GM18861 (cell line): ENCODE data around the gene CCDC187.

Experiments used
- ATAC-seq: cut with Tn5 transposase; IDR thresholded peaks from one replicate; pipeline ENCODE4 v1.9.1; 2021; ENCODE audit not compliant: unreplicated experiment

Gene CCDC187

DNA sequence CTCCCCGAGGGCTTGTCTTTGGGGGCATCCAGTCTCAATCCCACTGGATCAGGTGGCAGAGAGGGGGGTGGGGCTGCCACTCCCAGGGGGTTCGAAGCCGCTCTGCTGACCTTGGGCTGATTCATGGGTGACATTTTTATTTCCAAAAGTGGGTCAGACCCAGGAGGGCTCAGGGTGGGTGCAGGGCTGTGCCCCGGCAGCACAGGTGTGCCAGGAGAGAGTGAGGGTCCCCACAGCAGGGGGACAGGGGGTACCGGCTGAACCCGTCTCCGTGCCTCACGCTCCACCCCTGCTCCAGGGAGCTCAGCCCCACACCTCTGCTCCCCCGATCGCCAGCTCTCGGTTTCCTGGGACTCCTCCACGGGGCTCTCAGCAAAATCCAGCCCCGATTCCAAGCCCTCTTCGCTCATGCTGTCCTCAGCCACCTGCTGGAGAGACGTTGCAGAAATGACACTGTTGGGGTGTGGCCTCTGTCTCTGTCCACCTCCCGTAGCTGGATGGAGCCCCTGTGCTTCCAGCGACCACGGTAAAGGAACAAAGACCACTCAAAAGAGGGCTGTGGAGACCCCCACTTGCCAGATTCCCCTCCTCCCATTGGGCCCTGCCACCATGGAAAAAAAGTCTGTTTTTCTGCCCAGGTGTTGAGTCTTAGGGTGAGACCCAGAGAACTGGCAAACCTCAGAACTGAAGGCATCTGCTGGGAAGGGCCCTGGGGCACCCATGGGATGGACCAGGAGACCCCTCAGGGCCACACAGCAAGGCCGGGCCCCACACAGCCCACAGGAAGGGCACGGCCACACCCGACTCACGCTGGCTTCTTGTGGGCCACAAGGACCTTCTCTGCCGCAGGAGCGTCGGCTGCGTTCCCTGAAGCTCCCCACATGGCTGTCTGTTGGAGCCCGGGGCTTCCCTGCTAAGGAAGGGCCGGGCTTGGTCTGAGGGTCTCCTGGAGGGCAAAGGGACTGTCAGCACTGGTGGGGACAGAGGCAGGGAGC, 47.7 kb downstream of the CCDC187 start:
- no peak for ATAC-seq

GRCh38 chr9:136255166-136255538, 48.7 kb downstream of the CCDC187 start:
- no peak for ATAC-seq

DNA sequence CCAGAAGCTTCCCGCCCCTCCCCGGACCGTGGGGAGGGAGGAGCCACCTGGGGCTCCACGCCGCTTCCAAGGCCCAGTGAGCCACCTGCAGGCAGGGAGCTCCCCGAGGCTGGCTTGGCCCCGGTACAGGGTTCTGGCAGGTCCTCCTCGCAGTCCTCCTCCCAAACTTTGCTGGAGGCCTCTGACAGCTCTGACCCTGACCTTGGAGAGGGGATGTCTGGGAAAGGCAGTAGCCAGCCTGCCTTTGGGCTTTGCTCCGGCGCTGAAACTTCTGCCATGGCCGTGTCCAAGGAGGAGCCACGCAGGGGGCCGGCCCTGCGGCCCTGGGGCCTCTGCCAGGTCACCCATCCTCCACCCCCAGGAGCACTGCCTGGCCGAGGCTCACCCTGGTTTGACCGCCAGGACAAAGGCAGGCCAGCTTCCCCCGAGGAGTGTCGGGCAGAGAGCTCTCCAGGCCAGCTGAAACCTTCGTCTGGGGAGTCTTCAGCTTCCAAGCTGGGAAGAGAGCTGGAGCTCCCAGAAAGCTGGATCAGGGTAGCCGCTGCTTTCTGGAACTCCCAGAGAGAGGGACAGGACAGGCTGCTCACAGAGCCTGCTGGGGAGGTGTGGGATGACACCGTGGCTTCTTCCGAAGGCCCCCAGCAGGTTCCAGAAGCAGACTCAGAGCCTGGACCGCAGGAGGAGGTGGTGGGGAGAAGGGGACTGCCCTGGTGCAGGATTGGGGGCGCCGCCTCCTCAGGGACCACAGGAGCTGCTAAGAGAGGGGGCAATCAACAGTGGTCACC, 49.3 kb downstream of the CCDC187 start:
- ATAC-seq = no peak

- ATAC-seq = no peak
These were observed 50.4 kb downstream of the CCDC187 start for GRCh38 chr9:136253246-136254130.

DNA sequence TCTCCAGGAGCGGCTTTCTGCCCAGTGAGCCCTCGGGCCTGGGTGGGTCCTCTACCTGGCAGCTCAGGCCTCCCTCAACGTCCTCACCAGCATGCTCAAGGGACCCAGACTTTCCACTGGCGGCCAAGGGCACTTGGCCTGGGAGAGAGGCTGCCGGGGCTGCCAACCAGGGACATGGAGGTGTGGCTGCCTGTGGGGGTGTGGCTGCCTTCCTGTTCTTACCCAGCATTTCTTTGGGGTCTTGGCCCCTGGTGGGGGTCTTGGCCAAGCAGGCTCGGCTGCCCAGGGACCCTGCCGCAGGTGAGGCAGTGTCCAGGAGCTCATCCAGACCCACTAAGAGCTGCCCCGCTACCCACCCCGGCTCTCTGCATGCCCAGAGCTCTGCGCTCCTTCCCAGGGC, 51.0 kb downstream of the CCDC187 start:
- ATAC-seq = no peak

DNA sequence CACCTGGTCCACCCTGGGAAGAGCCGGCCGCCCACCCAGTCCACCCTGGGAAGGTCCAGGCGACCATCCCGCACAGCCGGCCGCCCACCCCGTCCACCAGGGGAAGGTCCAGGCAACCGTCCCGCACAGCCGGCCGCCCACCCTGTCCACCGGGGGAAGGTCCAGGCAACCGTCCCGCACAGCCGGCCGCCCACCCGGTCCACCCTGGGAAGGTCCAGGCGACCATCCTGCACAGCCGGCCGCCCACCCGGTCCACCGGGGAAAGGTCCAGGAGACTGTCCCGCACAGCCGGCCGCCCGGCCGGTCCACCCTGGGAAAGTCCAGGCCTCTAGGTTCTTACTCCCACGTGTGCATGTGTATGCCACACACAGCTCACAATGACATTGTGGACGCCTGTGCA, 51.6 kb downstream of the CCDC187 start:
- ATAC-seq = no peak

GRCh38 chr9:136251264-136252115, 52.4 kb downstream of the CCDC187 start:
- ATAC-seq = no peak

DNA sequence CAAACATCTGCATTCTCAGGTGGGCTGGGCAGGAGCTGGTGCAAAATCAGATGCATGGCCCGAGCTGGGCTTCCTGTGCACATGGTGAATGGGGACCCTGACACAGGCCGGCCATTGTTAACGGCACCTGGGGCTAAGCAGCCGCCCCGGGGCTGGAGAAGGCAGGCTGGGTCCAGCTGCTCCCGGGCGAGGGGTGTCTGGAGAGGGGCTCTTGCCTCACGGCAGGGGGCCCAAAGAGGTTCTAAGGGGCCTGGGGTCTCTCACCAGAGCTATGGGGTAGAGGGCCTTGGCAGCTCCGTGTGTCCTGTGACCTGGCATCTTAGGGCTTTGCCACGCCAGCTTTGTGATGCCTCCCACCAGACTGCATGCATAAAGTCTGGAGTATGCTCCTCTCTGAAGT, 53.2 kb downstream of the CCDC187 start:
- ATAC-seq = no peak

DNA sequence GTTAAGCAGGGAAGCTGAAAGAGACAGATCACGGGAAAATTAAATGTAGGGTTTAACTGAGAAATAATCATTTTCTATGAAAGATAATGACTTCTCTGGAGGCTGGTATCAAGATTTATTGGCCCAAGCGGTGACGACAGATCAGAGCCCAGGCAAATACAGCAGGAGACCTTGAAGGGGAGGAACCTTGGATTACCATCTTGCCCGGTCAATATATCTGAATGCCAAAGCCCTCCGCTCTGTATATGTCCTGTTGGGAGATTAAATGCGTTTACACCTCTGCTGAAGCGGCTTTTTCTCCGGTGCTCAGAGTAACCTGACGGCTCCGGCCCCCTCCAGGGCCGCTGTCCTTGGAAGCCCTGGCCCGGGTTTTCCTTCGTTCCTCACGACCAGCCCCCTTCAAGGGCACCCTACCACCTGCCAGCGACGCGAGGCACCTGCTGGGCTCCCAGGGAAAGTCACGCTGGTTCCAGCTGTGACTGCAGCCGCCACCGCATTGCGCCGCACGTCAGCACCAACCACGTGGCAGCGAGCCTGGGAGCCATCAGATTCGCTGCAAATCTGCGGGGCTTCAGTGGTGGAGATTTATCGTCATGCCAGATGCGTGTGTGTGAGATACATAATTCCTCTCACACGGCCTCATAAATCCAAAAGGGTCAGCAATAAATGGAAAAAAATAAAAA, 53.9 kb downstream of the CCDC187 start:
- ATAC-seq = no peak

DNA sequence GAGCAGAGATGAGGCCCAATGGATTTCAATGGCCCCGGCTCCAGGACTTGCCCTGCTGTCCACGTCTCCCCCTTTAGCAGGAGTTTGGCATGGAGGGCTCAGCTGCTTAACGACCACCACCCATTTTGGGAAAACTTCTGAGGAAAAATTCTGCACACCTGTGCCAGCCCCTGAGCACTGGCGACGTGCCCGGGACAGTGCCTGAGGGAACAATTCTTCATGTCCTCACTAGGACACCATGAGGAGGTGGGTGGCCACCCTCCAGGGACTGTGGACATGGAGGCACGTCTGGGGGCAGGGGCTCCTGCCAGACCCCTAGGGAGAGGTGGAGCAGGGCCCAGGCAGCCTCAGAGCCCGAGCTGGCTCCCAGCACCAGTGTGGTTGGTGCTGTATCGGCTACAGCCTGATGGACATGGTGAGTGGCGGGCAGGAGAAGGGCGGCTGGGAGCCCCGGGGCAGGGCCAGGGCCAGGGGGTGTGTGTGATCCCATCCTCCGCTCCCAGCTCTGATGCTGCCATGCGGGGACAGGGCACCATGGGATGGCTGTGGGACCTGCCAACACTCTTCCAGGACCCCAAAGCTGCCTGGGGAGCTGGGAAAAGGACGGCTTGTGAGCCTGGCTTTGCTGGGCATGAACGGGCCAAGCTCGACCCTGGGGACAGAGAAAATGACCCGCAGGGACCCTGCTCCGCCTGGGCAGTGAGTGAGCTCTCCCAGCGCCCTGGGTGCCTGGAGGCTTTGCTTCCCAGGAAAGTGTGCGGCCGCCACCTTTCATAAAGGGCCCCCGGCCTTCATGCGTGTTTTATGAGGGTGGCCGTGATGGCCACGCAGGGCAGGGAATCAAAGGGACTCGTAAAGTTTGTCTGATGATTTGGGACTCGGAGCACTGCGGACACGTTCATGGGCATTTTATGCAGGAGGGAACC, 54.7 kb downstream of the CCDC187 start:
- ATAC-seq = no peak

DNA sequence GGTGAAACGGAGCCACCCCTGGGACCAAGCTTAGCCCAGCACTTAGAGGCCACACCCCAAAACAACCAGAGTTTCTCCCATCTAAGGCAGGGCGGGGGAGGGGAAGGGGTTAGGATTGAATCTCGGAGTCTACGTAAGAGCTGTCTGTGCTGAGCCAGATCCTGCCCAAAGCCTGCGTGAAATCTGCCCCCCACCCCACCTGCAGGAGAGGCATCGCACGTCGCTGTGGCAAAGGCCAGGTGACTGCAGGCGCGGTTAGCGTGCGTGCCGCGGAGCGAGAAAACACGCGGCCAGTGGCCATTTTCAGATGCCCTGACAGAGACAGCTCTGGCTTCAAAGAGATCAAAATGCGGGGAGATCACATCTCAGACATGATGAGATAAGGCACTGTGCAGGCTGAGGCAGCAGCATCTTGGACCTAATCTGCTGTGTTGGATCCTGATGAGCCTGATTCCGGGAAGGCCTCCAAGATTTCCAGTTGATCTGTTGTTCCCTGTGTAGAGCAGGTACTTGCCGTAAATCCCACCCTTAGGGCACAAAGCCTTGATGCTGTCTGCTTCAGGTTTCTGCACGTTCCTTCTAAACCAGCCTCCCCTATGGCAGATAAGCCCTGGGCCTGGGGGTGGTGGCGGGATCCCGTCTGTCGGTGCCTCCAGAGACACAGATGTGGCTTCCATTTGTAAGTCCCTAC, 55.8 kb downstream of the CCDC187 start:
- ATAC-seq = no peak

- ATAC-seq = no peak
These were observed 56.4 kb downstream of the CCDC187 start for GRCh38 chr9:136247551-136247916.

DNA sequence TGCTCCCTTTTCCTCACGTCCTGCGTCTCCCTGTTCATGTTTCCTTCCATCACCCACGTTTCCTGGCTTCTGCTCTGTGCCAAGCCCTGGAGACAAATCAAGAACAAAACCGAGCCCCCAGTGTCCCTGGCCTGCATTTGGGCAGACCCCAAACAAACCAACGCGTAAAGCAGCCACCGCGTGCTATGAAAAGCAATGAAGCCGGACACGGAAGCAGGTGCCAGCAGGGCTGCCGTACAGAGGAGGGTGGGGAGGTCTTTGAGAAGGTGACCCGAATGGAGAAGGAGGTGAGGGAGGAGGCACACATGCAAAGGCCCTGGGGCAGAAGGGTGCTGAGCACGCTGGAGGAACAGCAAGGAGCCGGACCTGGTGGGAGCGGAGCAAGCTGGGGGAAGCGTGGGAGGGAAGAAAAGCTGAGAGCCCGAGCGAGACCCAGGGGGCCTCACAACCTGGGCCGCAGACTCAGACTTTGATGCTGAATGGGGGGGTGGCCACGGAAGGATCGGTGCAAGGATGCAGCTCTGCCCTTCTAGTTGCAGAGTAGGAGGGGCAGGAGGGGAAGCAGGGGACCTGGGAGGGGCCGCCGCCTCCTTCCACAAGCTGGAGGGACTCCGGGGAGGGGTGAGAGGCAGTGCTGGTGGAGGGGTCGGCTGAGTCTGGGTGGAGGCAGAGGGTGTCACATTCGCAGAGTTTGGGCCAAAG, 56.9 kb downstream of the CCDC187 start:
- ATAC-seq = no peak

DNA sequence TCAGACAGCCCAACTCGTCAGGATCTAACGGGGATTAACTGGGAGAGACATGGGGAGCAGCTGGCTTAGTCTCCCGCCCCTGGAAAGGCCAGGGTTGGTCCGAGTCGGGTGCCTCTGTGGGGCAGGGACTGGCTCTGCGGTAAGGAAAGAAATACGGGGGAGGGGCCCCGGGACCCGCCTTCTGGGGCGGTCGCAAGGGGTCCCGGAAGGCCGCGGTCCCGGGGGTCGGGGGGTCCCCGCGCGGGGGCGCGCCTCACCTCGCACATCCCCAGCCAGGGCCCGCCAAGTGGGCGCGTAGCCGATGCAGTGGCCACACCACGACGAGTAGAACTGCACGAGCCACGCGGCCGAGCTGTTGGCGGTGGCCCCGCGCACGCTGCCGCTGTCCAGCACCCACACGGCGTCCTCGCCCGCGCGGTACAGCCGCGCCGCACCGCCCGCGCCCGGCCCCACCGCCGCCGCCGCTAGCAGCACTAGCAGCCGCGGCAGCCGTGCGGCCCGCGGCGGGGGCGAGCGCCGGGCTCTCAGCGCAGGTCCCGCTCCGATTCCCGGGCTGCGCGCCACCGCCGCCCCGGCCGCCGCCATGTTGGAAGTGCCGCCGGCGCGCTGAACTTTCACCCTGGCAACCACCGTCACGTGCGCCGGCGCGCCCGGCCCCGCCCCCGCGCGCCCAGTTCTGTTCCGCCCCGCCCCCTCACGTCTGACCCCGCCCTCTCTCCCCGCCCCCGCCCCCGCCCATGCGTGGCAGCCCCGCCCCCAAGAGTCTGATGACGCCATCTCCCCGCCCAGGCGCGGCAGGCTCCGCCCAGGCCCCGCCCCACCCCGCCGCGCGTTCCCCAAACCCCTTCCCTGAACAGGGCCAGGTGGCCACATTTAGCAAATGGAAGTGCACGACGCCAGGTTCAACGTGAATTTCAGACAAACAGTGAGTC, 58.4 kb downstream of the CCDC187 start, which contains the start of gene QSOX2:
Gene QSOX2, minus strand, starts transcription at position 594 of the 932 bp plus-strand sequence. Its CDS starts 9 bp downstream, at position 585.
- ATAC-seq = peak; percentile 28

DNA sequence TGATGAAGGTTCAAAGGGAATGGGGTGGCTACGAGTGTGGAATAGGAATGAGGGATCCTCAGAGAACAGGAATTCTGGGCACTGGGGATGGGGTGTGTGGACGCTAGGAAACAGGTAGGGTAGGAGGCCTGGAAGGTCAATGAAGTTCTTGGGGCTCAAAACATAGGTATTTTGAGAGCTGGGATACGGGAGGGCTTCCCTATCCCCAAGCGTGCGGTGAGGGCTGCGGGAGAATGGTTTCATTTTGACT, 59.0 kb downstream of the CCDC187 start:
- ATAC-seq = no peak
